ENCODE results near the gene DNER. TPM values are rescaled to one million over a fixed set of nuclear protein-coding genes. Genes with fewer than 3 reads are reported as not detected.

The DNER gene
- total RNA-seq, 2 donors from 2014 or later: 0.27 to 1.7 TPM

- Histone ChIP-seq H3K4me1 (no peaks in the 10 kb centered on the region), H3K36me3 (no peaks in the 10 kb centered on the region), H3K9me3 (no peaks in the 10 kb centered on the region), H3K9ac (ENCODE audit: low read depth in 2 of 2, low read length in 2 of 2) (no peak overlapping the region), H3K27ac (no peak overlapping the region), H3K4me3 (no peak overlapping the region), H3K27me3 (no peaks in the 10 kb centered on the region)
- TF ChIP-seq, protein P1, sequence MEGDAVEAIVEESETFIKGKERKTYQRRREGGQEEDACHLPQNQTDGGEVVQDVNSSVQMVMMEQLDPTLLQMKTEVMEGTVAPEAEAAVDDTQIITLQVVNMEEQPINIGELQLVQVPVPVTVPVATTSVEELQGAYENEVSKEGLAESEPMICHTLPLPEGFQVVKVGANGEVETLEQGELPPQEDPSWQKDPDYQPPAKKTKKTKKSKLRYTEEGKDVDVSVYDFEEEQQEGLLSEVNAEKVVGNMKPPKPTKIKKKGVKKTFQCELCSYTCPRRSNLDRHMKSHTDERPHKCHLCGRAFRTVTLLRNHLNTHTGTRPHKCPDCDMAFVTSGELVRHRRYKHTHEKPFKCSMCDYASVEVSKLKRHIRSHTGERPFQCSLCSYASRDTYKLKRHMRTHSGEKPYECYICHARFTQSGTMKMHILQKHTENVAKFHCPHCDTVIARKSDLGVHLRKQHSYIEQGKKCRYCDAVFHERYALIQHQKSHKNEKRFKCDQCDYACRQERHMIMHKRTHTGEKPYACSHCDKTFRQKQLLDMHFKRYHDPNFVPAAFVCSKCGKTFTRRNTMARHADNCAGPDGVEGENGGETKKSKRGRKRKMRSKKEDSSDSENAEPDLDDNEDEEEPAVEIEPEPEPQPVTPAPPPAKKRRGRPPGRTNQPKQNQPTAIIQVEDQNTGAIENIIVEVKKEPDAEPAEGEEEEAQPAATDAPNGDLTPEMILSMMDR (IDR thresholded peaks at IDR 0.05): no peak
- no peak for DNase-seq
- intact Hi-C loops (cut with DNase I): no loop called here
Measured at GRCh38 chr2:229610872-229611271, 103.5 kb downstream of the DNER start.

- Histone ChIP-seq H3K27ac (no peak overlapping the region), H3K36me3 (no peaks in the 10 kb centered on the region), H3K9me3 (no peaks in the 10 kb centered on the region), H3K4me1 (no peaks in the 10 kb centered on the region), H3K4me3 (no peak overlapping the region), H3K27me3 (no peaks in the 10 kb centered on the region), H3K9ac (ENCODE audit: low read depth in 2 of 2, low read length in 2 of 2) (no peak overlapping the region)
- DNase-seq: no peak
- TF ChIP-seq, protein P1 (IDR thresholded peaks at IDR 0.05): no peak
- intact Hi-C loops (cut with DNase I): no loop called here
Measured at GRCh38 chr2:229610333-229610732, 104.0 kb downstream of the DNER start.

DNA sequence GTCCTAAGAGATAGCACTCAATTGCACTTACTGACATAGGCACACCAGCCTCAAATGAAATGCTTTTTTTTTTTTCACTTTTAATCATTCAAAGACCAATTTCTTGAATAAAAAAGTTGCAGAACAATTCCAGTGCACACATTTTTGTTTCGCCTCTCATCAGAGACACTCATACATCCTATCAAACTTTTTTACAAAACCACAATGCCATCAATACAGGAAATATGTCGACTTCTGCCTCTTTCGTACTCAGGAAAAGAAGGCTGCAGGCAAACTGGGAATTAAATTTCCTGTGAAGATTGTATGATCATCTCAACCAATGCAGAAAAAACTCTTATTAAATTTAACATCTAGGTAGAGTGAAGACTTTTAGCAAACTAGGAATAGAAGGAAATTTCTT lies 112.4 kb downstream of the DNER start:
- Histone ChIP-seq H3K4me1 (no peaks in the 10 kb centered on the region), H3K4me3 (no peak overlapping the region), H3K36me3 (no peaks in the 10 kb centered on the region), H3K27ac (no peak overlapping the region), H3K9me3 (no peaks in the 10 kb centered on the region), H3K27me3 (no peaks in the 10 kb centered on the region), H3K9ac (ENCODE audit: low read depth in 2 of 2, low read length in 2 of 2) (no peak overlapping the region)
- TF ChIP-seq, protein P1 (IDR thresholded peaks at IDR 0.05): no peak
- intact Hi-C loops (cut with DNase I): no loop called here
- DNase-seq: no peak

GRCh38 chr2:229601396-229601795 lies 113.0 kb downstream of the DNER start:
- intact Hi-C loops (cut with DNase I): no loop called here
- Histone ChIP-seq H3K9me3 (no peaks in the 10 kb centered on the region), H3K27ac (no peak overlapping the region), H3K36me3 (no peaks in the 10 kb centered on the region), H3K9ac (ENCODE audit: low read depth in 2 of 2, low read length in 2 of 2) (no peak overlapping the region), H3K27me3 (no peaks in the 10 kb centered on the region), H3K4me3 (no peak overlapping the region), H3K4me1 (no peaks in the 10 kb centered on the region)
- TF ChIP-seq, protein P1 (IDR thresholded peaks at IDR 0.05): no peak
- DNase-seq: no peak

DNA sequence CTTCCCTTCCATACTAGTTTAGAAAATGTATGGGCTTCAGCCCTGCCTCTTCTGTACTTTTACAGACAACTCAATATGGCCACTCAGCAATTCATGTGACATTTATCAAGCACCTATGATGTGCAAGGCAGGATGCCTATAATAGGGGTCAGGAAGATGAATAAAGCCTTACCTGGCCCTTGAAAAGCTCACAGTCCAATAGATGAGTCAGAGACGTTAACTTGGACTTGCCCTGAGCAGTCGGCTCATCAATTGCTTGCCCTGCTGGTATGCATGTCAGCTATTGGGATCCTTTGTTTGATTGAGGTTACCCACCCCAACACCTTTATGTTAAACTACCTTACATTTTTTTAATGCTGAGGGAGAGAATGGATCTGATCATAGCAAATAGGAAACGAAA lies 116.1 kb downstream of the DNER start:
- Histone ChIP-seq H3K4me3 (no peak overlapping the region), H3K9me3 (no peaks in the 10 kb centered on the region), H3K27me3 (no peaks in the 10 kb centered on the region), H3K27ac (no peak overlapping the region), H3K36me3 (no peaks in the 10 kb centered on the region), H3K4me1 (no peaks in the 10 kb centered on the region), H3K9ac (ENCODE audit: low read depth in 2 of 2, low read length in 2 of 2) (no peak overlapping the region)
- TF ChIP-seq, protein P1 (IDR thresholded peaks at IDR 0.05): no peak
- no peak for DNase-seq
- intact Hi-C loops (cut with DNase I): no loop called here

DNA sequence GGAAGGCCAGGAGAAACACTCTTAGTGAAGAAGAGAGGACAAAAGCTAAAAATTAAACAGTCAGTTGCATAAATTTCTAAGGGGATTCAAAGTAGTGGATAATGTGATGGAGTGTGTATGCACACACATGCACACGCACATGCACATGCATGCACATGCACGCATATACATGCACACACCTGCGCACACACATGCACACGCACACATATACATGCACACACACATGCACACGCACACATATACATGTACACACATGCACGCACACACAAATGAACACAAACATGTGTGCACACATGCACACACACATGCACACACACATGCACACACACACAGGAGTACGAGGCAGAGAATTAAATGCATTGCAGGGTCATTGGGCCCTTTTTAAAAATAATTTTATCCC lies 117.6 kb downstream of the DNER start:
- intact Hi-C loops (cut with DNase I): no loop called here
- no peaks in the 10 kb centered on the region for H3K36me3 ChIP-seq
- TF ChIP-seq, protein P1 (IDR thresholded peaks at IDR 0.05): no peak
- H3K4me3 ChIP-seq: no peak overlapping the region
- no peak for DNase-seq
- H3K4me1 ChIP-seq: no peaks in the 10 kb centered on the region
- no peaks in the 10 kb centered on the region for H3K9me3 ChIP-seq
- H3K27ac ChIP-seq: no peak overlapping the region
- no peak overlapping the region for H3K9ac ChIP-seq (ENCODE audit: low read depth in 2 of 2, low read length in 2 of 2)
- H3K27me3 ChIP-seq: no peaks in the 10 kb centered on the region

Data from colonic mucosa (tissue), 4 donors.